ENCODE measurements around the gene AMOTL1.
A peak's percentile ranks its signal among the peaks of the same experiment; 100 is the strongest.

The AMOTL1 gene

GRCh38 chr11:94767701-94768601 lies at the start of gene AMOTL1:
Gene AMOTL1 (plus strand): TSS chr11:94768356. CDS start chr11:94768512, 156 bp downstream.
- peak; percentile 76 for DNase-seq (ENCODE audit: low read depth)
- TF ChIP-seq CTCF (conservative IDR thresholded peaks at IDR 0.05; ENCODE audit: control insufficient read depth, insufficient read depth, low read depth, low read length): no peak
- peak within 1 kb of the TSS; percentile 90 for H3K4me3 ChIP-seq (ENCODE audit: control insufficient read depth, low read depth, low read length)

GRCh38 chr11:94719876-94720275 lies 48.3 kb upstream of the AMOTL1 start:
- no peak for DNase-seq (ENCODE audit: low read depth)
- no peak overlapping the region for H3K4me3 ChIP-seq (ENCODE audit: control insufficient read depth, low read depth, low read length)
- TF ChIP-seq CTCF (conservative IDR thresholded peaks at IDR 0.05; ENCODE audit: control insufficient read depth, insufficient read depth, low read depth, low read length): no peak

- H3K4me3 ChIP-seq (ENCODE audit: control insufficient read depth, low read depth, low read length): no peak overlapping the region
- DNase-seq (ENCODE audit: low read depth): no peak
- no peak for TF ChIP-seq CTCF (conservative IDR thresholded peaks at IDR 0.05; ENCODE audit: control insufficient read depth, insufficient read depth, low read depth, low read length)
These were observed 46.4 kb upstream of the AMOTL1 start for GRCh38 chr11:94721565-94722292.

GRCh38 chr11:94722735-94723134 lies 45.4 kb upstream of the AMOTL1 start:
- no peak for TF ChIP-seq CTCF (conservative IDR thresholded peaks at IDR 0.05; ENCODE audit: control insufficient read depth, insufficient read depth, low read depth, low read length)
- DNase-seq (ENCODE audit: low read depth): no peak
- H3K4me3 ChIP-seq (ENCODE audit: control insufficient read depth, low read depth, low read length): no peak overlapping the region

GRCh38 chr11:94725097-94725496 lies 43.1 kb upstream of the AMOTL1 start:
- no peak for DNase-seq (ENCODE audit: low read depth)
- no peak overlapping the region for H3K4me3 ChIP-seq (ENCODE audit: control insufficient read depth, low read depth, low read length)
- TF ChIP-seq CTCF (conservative IDR thresholded peaks at IDR 0.05; ENCODE audit: control insufficient read depth, insufficient read depth, low read depth, low read length): no peak

- no peak overlapping the region for H3K4me3 ChIP-seq (ENCODE audit: control insufficient read depth, low read depth, low read length)
- no peak for TF ChIP-seq CTCF (conservative IDR thresholded peaks at IDR 0.05; ENCODE audit: control insufficient read depth, insufficient read depth, low read depth, low read length)
- DNase-seq (ENCODE audit: low read depth): no peak
These were observed 40.3 kb upstream of the AMOTL1 start for GRCh38 chr11:94727819-94728218.

Measured in fibroblast of mammary gland (primary cell).